Endothelial cell of umbilical vein (primary cell): ENCODE data around the gene ERFL. TPM values are rescaled to one million over a fixed set of nuclear protein-coding genes. Genes with fewer than 3 reads are reported as not detected.

Experiments
- BruUV-seq: library from RNA; stranded (reverse); fragments of 400-500 nt; replicated peaks from 2 replicates; lab custom pipeline; 2021; lab: Mats Ljungman, UMichigan
- CTCF ChIA-PET: fragments of 300-600, 350-600 bp; sonication (Branson Sonifier 250); formaldehyde crosslinking; loops from one replicate; lab custom pipeline; 2021; ENCODE audit warnings: antibody characterized with exemption, inconsistent platforms; lab: Charles Lee
- POLR2A ChIA-PET: fragments of 300-600, 350-600 bp; sonication (Branson Sonifier 250); formaldehyde crosslinking; loops from one replicate; lab custom pipeline; 2021; ENCODE audit warnings: antibody characterized with exemption, inconsistent platforms; lab: Charles Lee
- DNase-seq: peaks from one replicate; pipeline ENCODE4 v3.0.0-alpha.2; 2011; ENCODE audit warnings: low read depth, low spot score
- FAIRE-seq: peaks from 2 replicates; lab custom pipeline; 2011; peaks lifted over from hg19 to GRCh38; lab: Jason Lieb, UNC
- H2AFZ ChIP-seq: 2 replicates; pipeline ENCODE4 v1.6.0; 2012; ENCODE audit warnings: low read depth, low read length, control low read depth, inconsistent platforms
- H3K27ac ChIP-seq: 2 replicates; pipeline ENCODE4 v1.5.1; 2011; ENCODE audit warnings: low read depth, mild to moderate bottlenecking, control low read depth, low read length, moderate library complexity; ENCODE audit not compliant: insufficient read depth
- H3K27me3 ChIP-seq, 2 experiments: 2 replicates each; pipeline versions ENCODE4 v1.6.0 to v1.6.1; 2011; ENCODE audit warnings: low read length in 2 of 2, mixed read lengths in 1 of 2; ENCODE audit not compliant: control insufficient read depth in 2 of 2, insufficient read depth in 2 of 2
- H3K36me3 ChIP-seq, 2 experiments: 2 replicates in 1 of 2; 3 replicates in 1 of 2; pipeline ENCODE4 v1.5.1; 2011; ENCODE audit warnings: low read length in 2 of 2, mild to moderate bottlenecking in 1 of 2, moderate library complexity in 1 of 2; ENCODE audit not compliant: control insufficient read depth in 2 of 2, insufficient read depth in 2 of 2; ENCODE audit errors: extremely low read depth in 1 of 2
- H3K4me1 ChIP-seq: 3 replicates; pipeline ENCODE4 v1.5.1; 2011; ENCODE audit warnings: mild to moderate bottlenecking, low read length; ENCODE audit not compliant: control insufficient read depth, insufficient read depth; ENCODE audit errors: extremely low read depth
- H3K4me2 ChIP-seq: 2 replicates; pipeline ENCODE4 v1.6.1; 2011; ENCODE audit warnings: low read length, control low read depth, mixed read lengths; ENCODE audit not compliant: insufficient read depth
- H3K4me3 ChIP-seq, 3 experiments: fragments of 200-600 bp in 1 of 3; sonication (generic), shearing (Covaris generic) in 1 of 3; replicated peaks in 1 of 3; 2 replicates each; pipeline ENCODE4 v1.5.1; 2011 to 2016; ENCODE audit warnings: control low read depth in 3 of 3, low read length in 3 of 3, mild to moderate bottlenecking in 2 of 3, inconsistent platforms in 1 of 3, low read depth in 1 of 3, moderate library complexity in 1 of 3; ENCODE audit not compliant: insufficient read depth in 1 of 3
- H3K79me2 ChIP-seq: 2 replicates; pipeline ENCODE4 v1.6.0; 2012; ENCODE audit warnings: low read length, inconsistent platforms; ENCODE audit not compliant: control insufficient read depth, insufficient read depth
- H3K9ac ChIP-seq: replicated peaks from 2 replicates; pipeline ENCODE3; 2011; ENCODE audit warnings: low read length, control low read depth; ENCODE audit not compliant: insufficient read depth; ENCODE audit errors: extremely low read depth
- H3K9me1 ChIP-seq: replicated peaks from 3 replicates; pipeline ENCODE4 v1.6.0; 2011; ENCODE audit warnings: mild to moderate bottlenecking, low read length; ENCODE audit not compliant: control insufficient read depth, insufficient read depth; ENCODE audit errors: extremely low read depth
- H3K9me3 ChIP-seq: replicated peaks from 2 replicates; pipeline ENCODE4 v1.5.1; 2012; ENCODE audit warnings: low read length, inconsistent platforms; ENCODE audit not compliant: control insufficient read depth, insufficient read depth
- H4K20me1 ChIP-seq: replicated peaks from 2 replicates; pipeline ENCODE3; 2011; ENCODE audit warnings: mild to moderate bottlenecking, low read length; ENCODE audit not compliant: control insufficient read depth, insufficient read depth; ENCODE audit errors: extremely low read depth
- EZH2 ChIP-seq: IDR thresholded peaks from 2 replicates; pipeline ENCODE4 v1.6.1; 2012; ENCODE audit warnings: borderline replicate concordance, low read depth, mild to moderate bottlenecking, moderate library complexity, low read length, inconsistent platforms; ENCODE audit not compliant: severe bottlenecking
- FOS ChIP-seq: IDR thresholded peaks from 2 replicates; pipeline ENCODE4 v1.6.1; 2011; ENCODE audit warnings: mild to moderate bottlenecking, low read length, moderate library complexity, borderline replicate concordance; ENCODE audit not compliant: insufficient read depth
- GATA2 ChIP-seq: IDR thresholded peaks from 2 replicates; pipeline ENCODE4 v1.7.0; 2011; ENCODE audit warnings: low read depth, mild to moderate bottlenecking, moderate library complexity, mixed read lengths, low read length; ENCODE audit not compliant: insufficient read length, insufficient read depth
- JUN ChIP-seq: IDR thresholded peaks from 2 replicates; pipeline ENCODE4 v1.6.1; 2011; ENCODE audit warnings: borderline replicate concordance, low read depth; ENCODE audit not compliant: insufficient read length, insufficient read depth
- MYC ChIP-seq: IDR thresholded peaks from one replicate; pipeline ENCODE4 v1.6.1; 2011; ENCODE audit warnings: mild to moderate bottlenecking, low read depth, low read length
- POLR2A ChIP-seq: IDR thresholded peaks from 2 replicates; pipeline ENCODE4 v1.6.1; 2012; ENCODE audit warnings: low read depth, mild to moderate bottlenecking, control low read depth, low read length
- POLR2AphosphoS5 ChIP-seq: IDR thresholded peaks from 2 replicates; pipeline ENCODE4 v1.6.1; 2012; ENCODE audit warnings: low read depth, mild to moderate bottlenecking, control low read depth, low read length, moderate library complexity; ENCODE audit not compliant: insufficient read depth
- dilution Hi-C: fragments of 300-500 bp; cut with MboI; formaldehyde crosslinking; loops from one replicate; pipeline ENCODE4 v1.15.0; 2019; ENCODE audit warnings: low sequenced_read_pairs; ENCODE audit not compliant: extremely low pct_ligation_motif_present
- intact Hi-C: fragments of 100-400 bp; cut with micrococcal nuclease; formaldehyde crosslinking; loops from one replicate; pipeline ENCODE4 v1.10.0; 2022
- polyA plus RNA-seq, 4 experiments: library from polyadenylated mRNA; depleted of rRNA in 3 of 4; stranded (reverse) in 3 of 4; unstranded in 1 of 4; fragments of >200 nt; gene quantifications; 2 replicates each; pipeline versions ENCODE4 v1.2.1 to v1.2.3, GENCODE V29; 2011 to 2012; ENCODE audit warnings: missing spikeins in 1 of 4
- total RNA-seq: library from RNA; stranded (reverse); gene quantifications from 2 replicates; pipeline ENCODE4 v1.2.3, GENCODE V29; 2021
- TF ChIP-seq, protein P1 (sequence below), 2 donors: IDR thresholded peaks; 1 replicate in 1 of 2; 2 replicates in 1 of 2; pipeline ENCODE4 v1.5.1; 2011; ENCODE audit warnings: low read length in 2 of 2, mild to moderate bottlenecking in 2 of 2, moderate library complexity in 2 of 2, control low read depth in 1 of 2, inconsistent platforms in 1 of 2, low read depth in 1 of 2; ENCODE audit not compliant: insufficient read depth in 1 of 2; ENCODE audit errors: extremely low read depth in 1 of 2
- TF ChIP-seq, protein P2 (sequence below): IDR thresholded peaks from 2 replicates; pipeline ENCODE4 v1.6.1; 2011; ENCODE audit not compliant: insufficient read depth, insufficient read length

ERFL gene
- total and polyA plus RNA-seq, 2 donors (not counting 3 experiments of a cell fraction or from before 2014, with no cell fraction given), result not detected

DNA sequence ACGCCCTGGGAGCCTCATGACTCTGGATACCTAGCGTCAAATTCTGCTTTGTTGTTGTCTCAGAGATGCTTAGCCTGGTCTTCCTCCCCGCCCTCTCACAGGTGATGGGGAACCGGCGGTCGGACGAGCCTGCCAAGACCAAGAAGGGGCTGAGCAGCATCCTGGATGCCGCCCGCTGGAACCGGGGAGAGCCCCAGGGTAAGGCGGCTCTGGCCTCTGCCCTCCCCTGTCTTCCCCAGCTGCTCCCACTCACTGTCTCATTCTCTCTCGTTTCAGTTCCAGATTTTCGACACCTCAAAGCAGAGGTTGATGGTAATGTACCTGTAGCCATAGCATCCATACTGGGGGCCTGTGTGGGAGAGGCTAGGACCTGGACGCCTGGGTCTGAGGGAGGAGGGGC, 33.9 kb downstream of the ERFL start:
- Histone ChIP-seq H3K4me2 (no peak overlapping the region), H3K4me1 (no peaks in the 10 kb centered on the region), H4K20me1 (no peaks in the 10 kb centered on the region), H3K4me3 (no peak overlapping the region), H3K9me3 (no peaks in the 10 kb centered on the region), H3K9ac (no peak overlapping the region), H3K79me2 (no peaks in the 10 kb centered on the region), H3K27ac (no peak overlapping the region), H3K36me3 (peaks cover 4 to 33% of the 10 kb centered on the region in 2 experiments), H3K27me3 (no peaks in the 10 kb centered on the region), H3K9me1 (no peaks in the 10 kb centered on the region), H2AFZ (no peak overlapping the region)
- DNase-seq, result no peak
- BruUV-seq, result no TSS peak
- no peak for FAIRE-seq
- no peak for TF ChIP-seq POLR2AphosphoS5
- no peak for TF ChIP-seq JUN
- no peak for TF ChIP-seq MYC
- TF ChIP-seq, protein P1, sequence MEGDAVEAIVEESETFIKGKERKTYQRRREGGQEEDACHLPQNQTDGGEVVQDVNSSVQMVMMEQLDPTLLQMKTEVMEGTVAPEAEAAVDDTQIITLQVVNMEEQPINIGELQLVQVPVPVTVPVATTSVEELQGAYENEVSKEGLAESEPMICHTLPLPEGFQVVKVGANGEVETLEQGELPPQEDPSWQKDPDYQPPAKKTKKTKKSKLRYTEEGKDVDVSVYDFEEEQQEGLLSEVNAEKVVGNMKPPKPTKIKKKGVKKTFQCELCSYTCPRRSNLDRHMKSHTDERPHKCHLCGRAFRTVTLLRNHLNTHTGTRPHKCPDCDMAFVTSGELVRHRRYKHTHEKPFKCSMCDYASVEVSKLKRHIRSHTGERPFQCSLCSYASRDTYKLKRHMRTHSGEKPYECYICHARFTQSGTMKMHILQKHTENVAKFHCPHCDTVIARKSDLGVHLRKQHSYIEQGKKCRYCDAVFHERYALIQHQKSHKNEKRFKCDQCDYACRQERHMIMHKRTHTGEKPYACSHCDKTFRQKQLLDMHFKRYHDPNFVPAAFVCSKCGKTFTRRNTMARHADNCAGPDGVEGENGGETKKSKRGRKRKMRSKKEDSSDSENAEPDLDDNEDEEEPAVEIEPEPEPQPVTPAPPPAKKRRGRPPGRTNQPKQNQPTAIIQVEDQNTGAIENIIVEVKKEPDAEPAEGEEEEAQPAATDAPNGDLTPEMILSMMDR (IDR thresholded peaks at IDR 0.05; ENCODE audit: extremely low read depth in 1 of 2, insufficient read depth in 1 of 2, low read depth in 1 of 2, low read length in 2 of 2), result no peak
- TF ChIP-seq, protein P2, sequence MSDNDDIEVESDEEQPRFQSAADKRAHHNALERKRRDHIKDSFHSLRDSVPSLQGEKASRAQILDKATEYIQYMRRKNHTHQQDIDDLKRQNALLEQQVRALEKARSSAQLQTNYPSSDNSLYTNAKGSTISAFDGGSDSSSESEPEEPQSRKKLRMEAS, result no peak
- no peak for TF ChIP-seq EZH2
- TF ChIP-seq FOS, result no peak
- no peak for TF ChIP-seq POLR2A
- TF ChIP-seq GATA2, result no peak
- ChIA-PET POLR2A (no interaction called here), CTCF (no interaction called here)
- intact Hi-C loops, result no loop called here
- dilution Hi-C loops, result no loop called here
